GM12872 (cell line): Measurements from ENCODE around the gene GSN.

ENCODE experiments used
- CTCF ChIP-seq: IDR thresholded peaks from 3 replicates; pipeline ENCODE4 v1.5.1; 2011; ENCODE audit warnings: low read depth, mild to moderate bottlenecking, low read length, moderate library complexity; ENCODE audit not compliant: insufficient read depth

GSN gene

GRCh38 chr9:121372239-121373010 is 104.5 kb downstream of the GSN start:
- TF ChIP-seq CTCF = no peak

- no peak for TF ChIP-seq CTCF
Measured at GRCh38 chr9:121373011-121373729, 105.2 kb downstream of the GSN start.

GRCh38 chr9:121376214-121376830 is 108.4 kb downstream of the GSN start:
- no peak for TF ChIP-seq CTCF

- TF ChIP-seq CTCF = no peak
Measured at GRCh38 chr9:121380846-121381245, 112.9 kb downstream of the GSN start.
